Measurements from ENCODE around the gene DCTN3.

DNA sequence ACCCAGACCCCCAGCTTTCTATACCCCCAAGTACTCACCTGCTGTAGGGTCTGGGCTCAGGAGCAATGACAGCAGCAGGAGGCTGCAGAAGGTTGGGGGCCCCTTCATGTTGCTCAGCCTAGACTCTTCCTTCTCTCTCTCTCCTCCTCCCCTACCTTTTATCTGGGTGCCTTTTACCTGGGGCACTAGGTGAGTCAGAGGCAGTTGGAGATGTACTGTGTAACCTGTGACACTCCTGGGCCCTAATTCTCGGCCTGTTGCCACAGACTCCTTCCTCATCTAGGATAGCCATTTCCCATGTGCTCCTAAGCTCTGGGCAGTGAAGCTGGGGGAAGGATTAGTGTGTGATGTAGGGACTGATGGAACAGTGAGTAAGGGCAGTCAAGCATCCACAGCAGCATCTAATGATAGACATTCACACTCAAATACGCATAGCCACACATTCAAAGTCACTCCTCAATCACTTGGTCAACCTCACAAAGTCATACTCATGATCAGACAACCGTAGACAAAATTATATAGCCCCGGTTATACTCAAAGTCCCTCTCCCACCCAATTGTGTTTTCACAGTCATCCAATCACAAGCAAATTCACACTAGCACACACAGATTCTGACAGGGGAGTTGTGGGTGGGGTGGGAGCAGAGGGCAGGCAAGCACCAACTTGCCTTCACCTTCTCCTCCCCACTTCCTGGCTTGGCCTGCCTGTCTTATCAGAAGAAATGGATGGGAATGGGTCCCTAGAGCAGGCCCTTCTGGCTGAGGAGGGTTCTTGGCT is 42.4 kb upstream of the DCTN3 start, which contains the start of gene CCL27:
- TF ChIP-seq CTCF (IDR thresholded peaks at IDR 0.05) (no peak), POLR2A (IDR thresholded peaks at IDR 0.05) (no peak)
